ENCODE data around the gene MAN1B1.

DNA sequence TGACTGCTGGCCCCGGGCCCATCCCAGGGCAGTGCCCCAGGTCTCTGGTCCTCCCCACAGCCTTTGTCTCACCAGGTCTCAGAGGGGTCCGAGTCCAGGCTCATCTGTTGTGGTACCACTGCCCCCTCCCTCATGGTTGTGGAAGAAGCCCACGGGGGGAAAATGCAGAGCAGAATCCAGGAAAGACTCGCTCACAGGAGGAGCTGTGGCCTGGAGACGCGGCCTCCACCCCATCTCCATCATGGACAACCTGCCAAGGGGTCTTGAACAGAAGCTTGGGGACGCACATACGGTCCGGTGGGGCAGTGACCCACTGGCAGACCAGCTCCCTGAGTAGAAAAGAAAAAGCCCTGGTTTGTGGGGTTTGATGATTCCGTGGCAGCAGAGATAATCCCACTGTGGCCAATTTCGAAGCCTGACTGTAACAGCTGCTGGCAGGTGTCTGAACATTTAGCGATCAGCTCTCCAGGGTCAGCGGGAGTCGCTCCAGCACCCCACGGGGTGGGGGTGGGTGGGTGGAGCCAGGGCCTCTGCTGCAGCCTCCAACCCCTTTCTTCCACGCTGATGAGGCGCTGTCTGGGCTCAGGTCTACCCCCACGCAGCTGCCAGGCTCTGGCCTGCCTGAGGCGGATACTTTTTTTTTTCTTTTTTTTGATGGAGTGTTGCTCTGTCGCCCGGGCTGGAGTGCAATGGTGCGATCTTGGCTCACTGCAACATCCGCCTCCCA, 50.3 kb downstream of the MAN1B1 start:
- TF ChIP-seq POLR2AphosphoS5 (IDR thresholded peaks at IDR 0.05; ENCODE audit: low read depth, low read length) (no peak), TAF1 (IDR thresholded peaks at IDR 0.05; ENCODE audit: borderline replicate concordance, insufficient read depth, low read length) (no peak)
